Activated naive CD4-positive, alpha-beta T cell treated with Interleukin-2 at 50 U/mL for 16 hours (primary cell): ENCODE data around the gene CDK11A.

Experiments
- DNase-seq: peaks from one replicate; pipeline ENCODE4 v3.0.0-alpha.2; 2020

CDK11A gene

DNA sequence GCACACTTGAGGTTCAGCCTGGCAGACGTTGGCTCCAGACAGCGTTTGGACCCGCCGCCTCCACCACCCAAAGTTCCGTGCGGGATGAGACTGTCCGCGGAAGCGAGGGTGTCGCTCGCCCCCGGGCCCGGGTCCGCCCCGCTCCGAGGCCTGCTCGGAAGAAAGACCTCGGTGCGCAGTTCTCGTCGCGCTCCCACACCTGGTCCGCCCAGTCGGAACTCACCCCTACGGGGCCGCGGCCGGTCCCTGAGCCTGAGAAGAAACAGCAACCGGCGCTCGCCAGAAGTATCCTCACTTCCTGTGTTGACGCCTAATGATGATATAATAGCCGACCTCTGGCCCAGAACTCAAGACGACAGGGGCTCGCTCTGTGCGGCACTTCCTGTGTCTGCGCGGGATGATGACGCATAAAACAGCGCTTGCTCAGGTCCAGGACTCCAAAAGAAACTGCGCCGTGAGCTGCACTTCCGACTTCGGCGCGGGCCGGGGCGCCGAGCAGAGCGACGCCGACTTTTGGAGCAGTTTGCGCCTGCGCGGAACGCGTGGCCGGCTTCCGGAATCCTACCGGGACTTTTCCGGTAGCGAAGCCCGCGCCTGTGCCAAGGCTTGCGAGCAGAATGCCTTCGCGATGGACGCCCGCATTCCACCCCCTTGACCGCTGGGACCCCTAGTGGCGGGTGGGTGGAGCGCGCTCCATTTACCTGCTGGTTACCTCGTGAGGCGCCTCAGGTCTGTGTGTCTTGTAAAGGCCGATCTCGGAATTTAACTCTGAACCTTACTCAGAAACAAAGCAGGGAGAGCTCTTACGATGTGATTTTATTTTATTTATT lies at the start of gene CDK11A:
Gene CDK11A, minus strand, starts transcription at position 323 of the 830 bp plus-strand sequence. CDS start 1,539 bp downstream, outside the sequence.
- DNase-seq: peak; percentile 93

DNA sequence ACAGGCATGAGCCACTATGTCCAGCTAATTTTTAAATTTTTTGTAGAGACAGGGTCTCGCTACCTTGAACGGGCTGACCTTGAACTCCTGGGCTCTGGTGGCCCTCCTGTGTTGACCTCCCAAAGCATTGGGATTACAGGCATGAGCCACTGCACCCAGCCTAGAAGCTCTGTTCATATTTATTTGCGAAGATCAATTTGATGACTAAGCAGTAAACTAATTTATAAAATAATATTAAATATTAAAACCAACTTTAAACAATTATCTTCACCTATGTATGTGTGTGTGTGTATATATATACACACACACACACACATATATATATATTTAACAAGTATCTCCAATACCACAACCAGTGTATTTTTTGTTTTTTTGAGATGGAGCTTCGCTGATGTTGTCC lies 49.7 kb upstream of the CDK11A start:
- no peak for DNase-seq

DNA sequence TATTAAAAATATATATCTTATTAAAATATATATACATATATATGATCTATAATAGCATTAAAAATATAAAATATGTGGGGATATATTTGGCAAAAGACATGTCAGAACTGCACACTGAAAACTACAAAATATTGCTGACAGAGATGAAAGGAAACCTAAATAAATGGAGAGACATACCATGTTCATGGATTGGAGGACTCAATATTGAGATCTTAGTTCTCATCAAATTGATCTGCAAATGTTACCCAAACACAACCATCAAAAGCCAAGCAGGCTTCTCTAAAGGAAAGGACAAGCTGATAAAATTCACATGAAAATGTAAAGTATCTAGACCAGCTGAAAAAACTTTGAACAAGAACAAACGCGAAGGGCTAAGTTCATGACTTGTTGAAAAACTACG lies 46.9 kb upstream of the CDK11A start:
- DNase-seq: no peak

DNA sequence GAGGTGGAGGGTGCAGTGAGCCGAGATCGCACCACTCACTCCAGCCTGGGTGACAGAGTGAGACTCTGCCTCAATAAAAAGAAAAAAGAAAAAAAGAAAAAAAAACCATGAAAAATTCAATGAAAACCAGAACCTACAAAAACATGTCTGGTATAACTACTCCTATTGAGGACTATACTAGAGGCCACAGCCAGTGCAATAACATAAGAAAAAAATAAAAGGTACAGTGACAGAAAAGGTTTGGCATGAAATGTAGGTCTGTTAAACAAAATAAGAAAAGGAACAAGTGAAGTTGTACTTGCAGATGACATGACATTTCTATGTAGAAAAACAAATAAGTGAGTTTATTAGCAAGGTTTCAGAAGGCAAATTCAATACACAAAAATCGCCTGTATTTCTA lies 45.9 kb upstream of the CDK11A start:
- DNase-seq: no peak

DNA sequence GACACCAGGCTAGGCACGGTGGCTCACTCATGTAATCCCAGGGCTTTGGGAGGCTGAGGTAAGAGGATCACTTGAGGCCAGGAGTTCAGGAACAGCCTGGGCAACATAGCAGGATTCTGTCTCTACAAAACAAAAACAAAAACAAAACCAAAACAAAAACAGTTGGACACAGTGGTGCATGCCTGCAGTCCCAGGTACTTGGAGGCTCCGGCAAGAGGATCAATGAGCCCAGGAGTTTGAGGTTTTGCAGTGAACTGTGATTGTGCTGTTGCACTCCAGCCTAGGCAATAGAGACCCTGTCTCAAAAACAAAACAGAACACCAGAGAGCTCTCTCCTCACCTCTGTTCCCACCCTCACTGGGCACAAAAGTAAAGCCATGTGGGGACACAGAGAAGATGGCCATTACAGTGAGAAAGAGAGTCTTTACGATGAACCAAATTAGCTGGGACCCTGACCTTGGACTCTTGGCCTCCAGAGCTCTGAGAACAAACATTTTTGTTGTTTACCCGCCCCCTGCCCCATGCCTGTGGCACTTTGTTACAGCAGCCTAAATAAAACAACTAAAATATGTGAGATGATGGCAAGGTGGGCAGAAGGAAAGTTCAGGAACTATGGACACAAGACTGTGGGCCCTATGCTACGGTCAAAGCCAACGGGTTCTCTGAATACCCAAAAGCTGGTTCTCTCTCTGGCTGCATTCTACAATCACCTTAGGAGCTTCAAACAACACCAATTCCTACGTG lies 44.3 kb upstream of the CDK11A start:
- DNase-seq: no peak

DNA sequence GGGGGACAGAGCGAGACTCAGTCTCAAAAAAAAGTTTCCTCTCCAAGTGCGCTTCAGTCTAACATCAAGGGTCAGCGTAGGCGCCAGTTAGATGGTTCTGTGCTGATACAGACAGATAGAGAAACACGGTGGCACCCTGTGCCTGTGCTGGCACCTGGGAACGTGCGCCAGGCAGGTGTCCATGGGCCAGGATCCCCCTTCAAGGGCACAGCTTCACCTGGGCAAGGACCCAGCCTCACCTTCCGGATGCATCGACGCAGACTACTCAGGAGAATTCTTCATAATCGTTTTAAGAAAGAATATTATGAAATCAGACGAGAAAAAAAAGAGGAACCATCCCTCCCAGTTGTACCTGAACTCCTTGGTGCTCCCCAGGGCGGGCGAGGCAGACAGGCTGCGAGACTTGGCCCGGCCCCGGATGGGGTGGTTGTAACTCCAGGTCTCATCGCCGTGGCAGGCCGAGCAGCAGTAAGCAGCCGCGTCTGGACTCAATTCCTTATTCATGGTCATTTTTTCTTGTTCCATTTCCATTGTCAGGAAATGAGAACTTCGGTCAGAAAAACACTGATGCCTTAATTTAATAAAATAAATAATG lies 40.8 kb upstream of the CDK11A start:
- no peak for DNase-seq

DNA sequence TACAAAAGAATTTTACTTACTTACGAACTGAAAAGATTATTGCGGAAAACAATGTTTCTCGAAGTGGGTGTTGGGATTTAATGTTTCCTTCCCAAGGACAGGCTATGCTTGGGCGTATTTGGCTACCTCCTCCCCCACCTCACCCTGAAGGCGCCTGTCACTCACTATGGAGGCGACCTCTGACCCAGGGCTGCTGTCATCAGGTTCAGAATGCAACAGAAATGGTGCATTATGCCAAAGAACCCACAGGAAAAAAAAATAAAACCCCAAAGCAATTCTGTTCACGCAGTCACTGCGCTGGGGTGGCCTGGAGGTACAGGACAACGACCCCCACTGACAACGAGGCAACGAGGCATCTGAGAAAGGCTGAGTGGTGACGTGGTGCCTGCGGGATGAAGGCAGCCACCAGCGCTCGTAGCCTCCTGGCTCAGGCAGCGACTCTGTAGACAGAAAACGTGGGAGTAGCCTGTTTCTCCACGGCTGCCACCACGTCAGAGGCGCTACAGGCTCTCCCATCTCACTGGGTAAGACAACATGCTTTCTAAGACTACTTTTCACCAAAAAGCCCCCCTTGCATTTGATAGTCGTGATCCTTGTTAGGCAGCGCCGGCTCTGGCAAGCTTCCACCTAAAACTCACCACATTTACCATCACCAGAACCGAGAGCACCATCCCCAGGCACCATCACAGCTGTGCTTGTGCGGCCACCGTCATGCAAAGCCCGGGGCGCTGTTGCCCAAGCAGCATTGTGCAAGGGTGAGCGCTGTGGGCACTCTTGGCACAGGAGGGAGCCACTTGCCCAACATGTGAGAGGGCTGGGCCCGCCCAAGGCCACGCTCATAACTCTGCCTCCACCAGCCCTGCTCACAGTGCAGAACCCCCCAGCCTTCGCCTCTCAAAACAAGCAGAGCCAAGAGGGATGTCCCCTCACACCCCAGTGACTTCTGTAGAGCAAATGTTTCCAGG lies 39.8 kb upstream of the CDK11A start:
- no peak for DNase-seq

DNA sequence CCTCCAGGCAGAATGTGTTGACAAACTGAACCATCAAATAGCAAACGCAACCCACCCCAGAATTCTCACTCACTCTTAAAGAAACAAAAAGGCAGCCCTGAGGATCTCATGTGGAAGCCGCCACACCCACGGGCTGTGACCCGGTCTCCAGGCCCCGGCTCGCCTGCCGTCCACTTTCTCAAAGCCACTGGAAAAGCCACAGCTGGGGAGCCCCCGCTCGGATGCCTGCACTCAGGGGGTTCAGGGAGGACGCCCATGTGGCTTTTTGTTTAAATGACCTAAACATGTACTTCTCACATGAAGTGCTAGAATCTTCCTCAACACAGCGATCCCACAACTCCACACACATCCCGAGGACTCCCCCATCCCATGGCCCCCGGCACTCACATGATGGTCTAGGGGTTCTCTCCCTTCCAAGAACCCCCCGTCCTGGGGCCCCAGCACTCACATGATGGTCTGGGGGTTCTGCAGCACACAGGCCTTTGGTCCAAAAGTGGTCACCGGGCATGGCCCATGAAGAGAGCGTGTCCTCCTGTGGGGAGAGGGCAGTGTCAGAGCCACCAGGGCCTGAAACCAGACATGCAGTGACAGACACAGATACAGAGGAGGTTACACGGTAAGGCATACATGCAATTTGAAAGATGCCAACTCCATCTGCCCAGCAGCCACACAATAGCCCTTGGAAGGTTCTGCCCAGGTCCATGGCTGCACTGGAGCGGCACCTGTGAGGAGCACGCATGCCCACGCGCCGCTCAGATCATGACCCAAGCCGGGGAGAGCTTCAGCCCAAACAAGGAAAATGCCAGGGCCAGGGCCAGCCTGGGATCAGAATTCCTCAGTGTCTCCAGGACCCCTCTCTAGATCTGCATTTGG lies 37.6 kb upstream of the CDK11A start:
- DNase-seq: no peak

DNA sequence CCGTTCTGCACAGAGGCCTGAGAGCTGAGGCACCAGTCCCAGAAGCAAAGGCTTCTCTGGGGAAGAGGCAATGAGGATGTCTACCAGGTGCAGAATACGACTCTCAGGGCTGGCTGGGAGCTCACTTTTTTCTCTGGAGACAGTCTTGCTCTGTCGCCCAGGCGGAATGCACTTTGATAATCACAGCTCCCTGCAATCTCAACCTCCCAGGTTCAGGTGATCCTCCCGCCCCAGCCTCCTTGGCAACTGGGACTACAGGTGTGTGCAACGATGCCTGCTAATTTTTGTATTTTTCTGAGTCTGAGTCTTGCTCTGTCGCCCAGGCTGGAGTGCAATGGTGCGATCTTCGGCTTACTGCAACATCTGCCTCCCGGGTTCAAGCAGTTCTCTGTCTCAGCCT lies 36.6 kb upstream of the CDK11A start:
- DNase-seq: no peak

DNA sequence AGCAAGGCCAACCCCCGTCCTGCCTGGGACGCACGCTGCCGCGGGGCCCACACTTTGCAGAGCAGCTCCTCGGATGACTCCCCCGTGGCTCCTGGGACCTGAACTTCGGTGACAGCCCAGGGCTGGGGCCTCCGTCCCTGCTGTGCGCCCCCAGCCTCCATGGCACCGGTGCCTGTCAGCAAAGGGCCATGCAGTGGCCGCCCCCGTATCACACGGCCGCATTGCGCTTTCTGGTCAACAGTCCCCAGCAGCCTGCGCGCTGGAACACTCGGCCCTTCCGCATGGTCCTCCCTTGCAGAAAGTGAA lies 36.1 kb upstream of the CDK11A start:
- no peak for DNase-seq

DNA sequence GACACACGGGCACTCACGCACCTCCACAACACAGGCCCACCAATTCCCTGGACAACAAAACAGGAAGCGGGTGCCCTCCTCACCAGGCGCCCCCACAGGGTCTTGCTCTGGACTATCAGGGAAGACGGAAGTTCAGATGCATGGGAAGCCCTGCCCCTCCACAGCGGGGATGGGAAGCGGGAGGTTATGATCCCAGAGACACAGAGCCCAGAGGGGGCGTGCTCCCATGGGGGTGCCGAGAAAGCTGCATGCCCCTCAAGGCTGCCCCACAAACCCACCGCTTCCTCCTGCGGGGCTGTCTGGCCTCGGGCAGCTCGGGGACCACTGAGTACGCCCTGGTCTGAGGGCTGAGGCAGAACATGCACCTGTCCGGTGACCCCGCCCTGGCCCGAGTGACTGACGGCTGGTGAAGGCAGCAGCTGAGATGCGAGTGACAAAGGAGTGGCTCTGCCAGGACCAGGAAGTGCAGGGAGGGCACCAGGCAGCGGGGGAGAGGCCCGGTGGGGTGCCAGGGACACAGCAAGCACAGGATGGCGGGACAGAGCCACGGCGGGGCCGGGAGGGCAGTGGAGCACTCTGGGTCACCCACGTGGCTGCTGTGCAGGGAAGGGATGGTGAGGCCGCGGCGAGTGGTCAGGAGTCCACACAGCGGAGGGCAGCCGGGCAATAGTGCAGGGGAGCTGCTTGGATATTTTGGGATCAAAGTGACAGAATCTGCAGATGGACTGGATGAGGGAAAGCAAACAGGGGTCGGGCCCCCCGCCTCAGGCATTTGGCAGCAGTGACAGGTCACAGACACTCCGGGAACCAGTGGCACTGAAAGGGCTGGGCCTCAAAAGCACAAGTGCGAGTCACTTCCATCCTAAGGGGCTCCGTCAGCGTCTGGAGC lies 35.5 kb upstream of the CDK11A start:
- no peak for DNase-seq

DNA sequence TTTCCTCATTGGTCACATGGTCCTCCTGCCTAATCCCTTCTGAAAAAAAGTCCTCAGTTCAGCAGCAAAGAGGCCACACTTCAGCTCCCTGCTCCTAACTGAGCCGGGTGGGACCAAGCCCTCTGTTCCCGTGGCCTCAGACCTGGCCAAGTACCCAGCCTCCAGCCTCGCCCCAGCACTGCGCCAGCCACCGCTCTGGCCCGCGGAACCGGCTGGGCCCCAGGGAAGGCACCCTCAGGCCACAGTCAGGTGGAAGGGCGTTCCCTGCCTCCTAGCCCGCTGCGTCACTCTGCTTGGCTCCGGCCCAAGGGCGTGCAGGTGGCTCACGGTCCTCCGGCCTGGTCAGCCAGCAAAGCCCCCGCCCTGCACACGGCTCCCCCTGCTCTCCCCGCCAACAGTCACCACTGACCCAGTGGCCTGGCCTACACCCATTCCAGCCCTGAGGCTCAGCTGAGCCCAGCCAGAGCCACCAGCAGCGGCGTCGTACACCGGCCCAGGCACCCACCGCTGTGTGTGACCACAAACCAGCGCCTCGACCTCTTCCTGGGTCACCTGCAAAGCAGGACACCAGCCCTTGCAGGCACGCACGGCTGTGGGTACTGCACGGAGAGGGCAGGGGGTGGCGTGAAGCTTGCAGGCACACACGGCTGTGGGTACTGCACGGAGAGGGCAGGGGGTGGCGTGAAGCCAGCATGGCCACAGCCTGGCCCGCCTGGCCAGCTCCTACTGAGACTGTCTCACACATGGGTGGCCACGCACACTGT lies 34.7 kb upstream of the CDK11A start:
- no peak for DNase-seq

DNA sequence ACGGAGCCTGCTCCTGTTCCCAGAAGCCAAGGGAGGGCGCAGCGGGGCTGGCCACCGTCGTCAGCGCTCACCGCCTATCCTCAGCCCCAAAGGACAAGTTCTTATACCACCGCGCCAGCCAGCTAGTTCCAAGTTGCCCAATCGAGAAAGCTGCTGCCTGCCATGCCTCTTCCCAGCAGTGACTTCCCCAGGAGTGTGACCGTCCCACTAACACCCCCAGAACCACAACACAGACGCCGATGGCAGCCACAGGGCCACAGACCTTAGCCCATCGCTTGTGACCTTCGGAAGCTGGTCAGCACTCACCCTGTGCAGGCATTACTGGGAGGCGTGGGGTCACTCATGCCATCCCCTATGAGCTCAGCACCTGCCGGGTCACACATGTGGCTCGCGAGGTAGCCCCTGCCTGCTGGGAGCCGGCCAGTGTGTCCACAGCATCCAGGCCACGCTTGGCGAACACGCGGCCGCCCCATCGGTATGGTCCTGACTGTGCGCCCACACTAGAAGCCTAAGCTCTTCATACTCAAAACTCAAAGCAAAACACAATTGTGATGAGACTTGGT lies 34.0 kb upstream of the CDK11A start:
- DNase-seq: no peak

DNA sequence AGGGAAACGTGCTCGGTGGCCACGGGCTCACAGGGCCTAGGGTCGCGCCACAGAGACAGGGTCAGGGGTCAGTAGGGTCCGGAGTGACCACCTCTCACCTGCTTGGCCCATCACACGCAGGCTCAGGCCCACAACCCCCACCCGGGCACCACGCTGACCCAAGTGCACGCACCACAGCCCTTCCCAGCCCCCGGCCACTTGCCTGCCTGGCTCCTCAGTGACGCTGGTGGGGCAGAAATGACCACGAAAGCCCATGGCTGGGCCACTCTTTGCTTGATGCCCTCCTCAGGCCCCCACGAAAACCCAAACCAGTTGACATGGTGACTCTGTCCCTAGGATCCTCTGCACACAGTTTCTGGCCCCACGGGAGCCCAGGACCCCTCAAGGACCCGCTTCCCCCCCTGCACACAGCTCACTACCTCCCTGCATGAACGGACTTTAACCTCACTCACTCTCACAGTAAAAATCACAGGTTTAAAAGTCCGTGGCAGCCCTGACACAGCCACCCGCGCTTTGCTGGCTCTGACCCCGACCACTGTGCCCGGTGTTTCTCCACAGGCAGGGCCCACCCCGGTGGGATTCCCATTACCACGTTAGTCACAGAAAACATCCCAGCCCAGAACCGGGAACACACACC lies 33.4 kb upstream of the CDK11A start:
- no peak for DNase-seq

DNA sequence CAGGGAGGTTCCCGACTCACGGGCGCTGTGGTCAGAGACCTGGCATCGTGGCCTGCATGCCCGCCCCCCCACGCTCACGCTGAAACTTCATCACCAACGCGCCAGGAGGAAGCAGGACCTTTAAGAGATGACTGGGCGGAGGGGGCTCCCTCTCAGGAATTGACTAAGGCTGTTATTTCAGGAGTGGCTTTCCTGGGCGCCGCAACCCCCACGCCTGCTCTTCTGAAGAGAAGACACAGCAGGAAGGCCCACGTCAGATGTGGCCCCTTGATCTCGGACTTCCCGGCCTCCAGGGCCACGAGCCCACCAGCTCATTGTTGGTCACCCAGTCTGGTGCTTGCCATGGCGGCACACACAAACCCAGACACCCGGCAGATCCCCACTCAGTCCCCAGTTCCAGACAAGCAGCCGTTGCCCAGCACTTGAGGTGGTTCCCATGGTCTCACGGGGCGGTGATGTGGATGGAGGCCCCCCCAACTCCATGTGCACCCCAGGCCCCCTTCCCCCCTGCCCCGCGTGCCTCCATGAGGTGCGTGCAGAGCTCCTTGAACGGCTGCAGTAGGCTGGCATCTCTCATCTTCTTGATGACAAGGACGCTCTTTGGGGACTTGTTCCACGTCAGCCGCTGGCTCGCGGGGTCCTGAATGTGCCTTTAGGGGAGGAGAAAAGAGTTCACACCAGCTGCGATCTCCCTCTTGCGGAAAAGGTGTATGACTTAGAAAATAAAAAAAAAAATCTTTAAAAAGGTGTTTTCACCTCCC lies 32.7 kb upstream of the CDK11A start:
- DNase-seq: no peak

DNA sequence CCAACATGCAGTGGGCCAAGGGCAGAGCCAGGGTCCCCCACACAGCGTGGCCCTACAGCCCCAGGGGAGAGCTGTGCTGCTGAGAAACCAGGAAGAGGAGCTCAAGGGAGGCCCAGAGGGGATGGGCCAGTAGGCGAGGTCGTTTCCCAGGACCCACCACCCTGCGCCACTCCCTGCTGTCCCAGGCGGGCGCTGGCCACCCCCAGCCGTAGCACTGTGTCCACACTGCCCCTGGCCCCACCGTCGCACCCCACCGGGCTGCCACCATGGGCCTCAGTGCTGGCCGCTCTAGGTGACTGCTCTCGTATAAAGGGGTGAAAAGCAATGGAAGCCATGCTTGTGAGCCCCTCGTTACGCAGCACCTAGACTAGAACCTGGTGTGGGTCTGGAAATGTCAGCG lies 31.7 kb upstream of the CDK11A start:
- no peak for DNase-seq

DNA sequence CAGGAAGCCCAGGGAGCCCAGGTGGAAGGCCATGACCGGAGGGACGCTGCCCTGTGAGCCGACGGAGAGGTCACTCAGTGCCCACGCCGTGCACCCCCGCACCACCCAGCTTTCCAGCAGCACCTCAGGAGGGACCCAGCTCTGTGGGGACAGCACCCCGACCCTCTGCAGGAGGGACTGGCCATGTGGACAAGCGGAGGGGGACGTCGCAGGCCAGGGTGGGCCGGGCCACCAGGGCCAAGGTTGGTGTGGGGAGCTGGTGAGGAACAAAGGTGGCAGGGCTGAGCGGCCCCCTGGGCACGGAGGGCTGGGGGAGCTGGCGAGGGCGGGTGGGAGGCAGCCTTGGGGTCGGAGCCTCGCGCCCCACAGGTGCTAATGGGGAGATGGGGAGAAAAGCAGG lies 31.3 kb upstream of the CDK11A start:
- DNase-seq: no peak

DNA sequence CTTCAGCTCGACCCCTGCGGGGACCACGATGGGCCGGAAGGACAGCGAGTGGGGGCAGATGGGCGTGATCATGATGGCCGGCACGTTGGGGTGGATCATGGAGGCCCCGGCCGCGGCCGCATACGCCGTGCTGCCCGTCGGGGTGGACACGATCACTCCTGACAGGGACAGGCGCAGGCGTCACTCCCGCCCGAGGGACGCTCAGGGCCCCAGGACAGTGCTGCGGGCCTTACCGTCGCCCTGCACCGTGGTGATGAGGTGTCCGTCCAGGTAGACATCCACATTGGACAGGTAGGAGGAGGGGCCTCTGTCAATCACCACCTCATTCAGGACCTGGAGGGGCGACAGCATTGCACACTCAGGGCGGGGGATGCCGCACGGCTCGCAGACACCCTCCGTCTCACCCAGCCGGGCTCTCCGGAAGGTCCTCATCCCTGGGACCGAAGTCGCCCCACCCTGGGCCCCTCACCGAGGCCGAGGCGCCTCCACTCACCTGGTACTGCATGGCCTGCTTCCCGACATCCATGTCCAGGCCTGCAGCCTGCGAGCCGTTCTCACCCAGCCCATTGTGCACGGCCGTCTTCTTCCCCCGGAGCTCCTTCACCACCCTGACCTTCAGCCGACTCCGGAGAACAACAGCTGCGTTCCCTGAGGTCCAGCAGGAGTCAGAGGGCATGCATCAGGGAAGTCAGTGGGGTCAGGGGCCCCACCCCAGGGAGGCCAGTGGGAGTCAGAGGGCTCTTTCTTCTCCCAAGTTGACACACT lies 30.1 kb upstream of the CDK11A start:
- no peak for DNase-seq
